ENCODE results near the gene SLC14A1. TPM values are rescaled to one million over a fixed set of nuclear protein-coding genes. Genes with fewer than 3 reads are reported as not detected.

Gene SLC14A1
- total and polyA plus RNA-seq, 2 of the 8 experiments (the other 6 are each of a cell fraction or from before 2014, with no cell fraction given), result 0.18 TPM; not detected in 1

DNA sequence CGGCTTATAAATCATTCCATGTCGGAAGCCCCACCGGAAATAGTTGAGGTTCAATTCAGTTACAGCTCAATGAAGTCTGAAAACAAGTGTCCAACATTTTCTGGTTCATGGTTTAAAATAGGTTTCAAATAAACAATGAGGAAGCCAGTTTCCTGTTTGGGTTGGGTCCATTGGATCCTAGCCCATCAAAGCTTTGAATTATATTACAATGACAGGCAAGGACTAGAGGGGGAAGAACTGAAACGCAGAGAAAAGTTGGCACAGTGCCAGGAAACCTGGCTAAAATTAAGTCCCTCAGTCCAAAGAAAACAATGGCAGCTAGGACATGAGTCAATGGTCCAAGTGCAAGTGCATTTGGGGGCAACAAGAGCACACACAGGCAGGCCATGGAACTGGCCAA, 32.0 kb downstream of the SLC14A1 start:
- H3K4ac ChIP-seq (replicated peaks; ENCODE audit: insufficient read length, low read depth, low read length), result no peak overlapping the region
- no peak overlapping the region for H3K23ac ChIP-seq (ENCODE audit: insufficient read length)
- peak overlapping the region; percentile 9; the same call in 1 of the 2 replicates for H2AK5ac ChIP-seq (ENCODE audit: low read depth, low read length)
- TF ChIP-seq RXRA (IDR thresholded peaks at IDR 0.05; ENCODE audit: insufficient read depth, low read depth, low read length), result no peak
- TF ChIP-seq SAP30 (IDR thresholded peaks at IDR 0.05; ENCODE audit: insufficient read depth, insufficient replicate concordance, low read length), result no peak
- TF ChIP-seq KDM5A (IDR thresholded peaks at IDR 0.05; ENCODE audit: low read length), result no peak
- no peak for TF ChIP-seq ZNF274 (IDR thresholded peaks at IDR 0.05; ENCODE audit: borderline replicate concordance, extremely low read depth, low read length)
- H4K91ac ChIP-seq (replicated peaks; ENCODE audit: insufficient read length, low read length), result peak overlapping the region; percentile 27
- peaks cover 2 to 26% (median 15%) of the 10 kb centered on the region in 4 experiments for H3K4me1 ChIP-seq (replicated peaks in 1 of 4; ENCODE audit: control insufficient read depth in 3 of 4, insufficient read depth in 4 of 4, low read length in 3 of 4)
- 75% methylated on average over 4 of the region's 4 CpGs; no CpG with 5 or more reads in 1 of the 2 experiments for whole genome bisulfite sequencing, 2 experiments (ENCODE audit: extremely low coverage in 1 of 2, insufficient coverage in 1 of 2, insufficient read length in 1 of 2, insufficient replicate concordance in 2 of 2, low coverage in 1 of 2, low lambda C conversion rate in 2 of 2, missing lambda C conversion rate in 1 of 2)
- peak overlapping the region; percentile 18; the same call in 1 of the 2 replicates for H2BK12ac ChIP-seq (ENCODE audit: low read depth, low read length)
- no peak for FAIRE-seq
- no peak overlapping the region for H3K4me3 ChIP-seq (ENCODE audit: extremely low read depth in 1 of 4, insufficient read depth in 2 of 4, low read depth in 3 of 4, low read length in 4 of 4)
- peak overlapping the region; percentile 13; the same call in 1 of the 2 replicates for H2BK15ac ChIP-seq (ENCODE audit: low read length)
- no peaks in the 10 kb centered on the region for H3K23me2 ChIP-seq (ENCODE audit: low read depth, low read length)
- no peak overlapping the region for H3K56ac ChIP-seq (replicated peaks; ENCODE audit: insufficient read length, low read depth, low read length)
- H3K14ac ChIP-seq (ENCODE audit: insufficient read length), result no peak overlapping the region
- H3K18ac ChIP-seq (ENCODE audit: extremely low read depth, low read length), result peak overlapping the region; percentile 42
- no peaks in the 10 kb centered on the region; a peak in 1 of 7 replicates for H3K27me3 ChIP-seq (replicated peaks in 1 of 4; ENCODE audit: control insufficient read depth in 3 of 4, extremely low read depth in 1 of 4, insufficient read depth in 3 of 4, low read length in 3 of 4)
- no peak overlapping the region for H4K8ac ChIP-seq (ENCODE audit: extremely low read depth, insufficient read depth, low read length)
- no peak overlapping the region for H3K27ac ChIP-seq (ENCODE audit: low read depth, low read length)
- no peak overlapping the region for H4K5ac ChIP-seq (ENCODE audit: insufficient read length, low read depth, low read length)
- peak overlapping the region; percentile 23; the same call in 1 of the 2 replicates for H2BK20ac ChIP-seq (ENCODE audit: low read length)
- no peaks in the 10 kb centered on the region for H3K36me3 ChIP-seq (ENCODE audit: control insufficient read depth in 2 of 4, insufficient read depth in 4 of 4, low read length in 3 of 4)
- H3K79me2 ChIP-seq (ENCODE audit: control insufficient read depth in 1 of 2, insufficient read depth in 2 of 2, low read length in 2 of 2), result no peaks in the 10 kb centered on the region
- H3K79me1 ChIP-seq (ENCODE audit: low read depth, low read length), result no peaks in the 10 kb centered on the region
- ChIA-PET CTCF (ENCODE audit: partially characterized antibody) (interaction anchor here (1.3 to 2.4 kb wide), 5 partner anchors 9 to 22 kb away, joined by 3 to 11 read pairs (median 5); no protein-coding TSS in a partner anchor), POLR2A (ENCODE audit: partially characterized antibody) (no interaction called here)
- H3K4me2 ChIP-seq (ENCODE audit: insufficient read depth in 1 of 2, low read depth in 2 of 2, low read length in 2 of 2), result no peak overlapping the region
- no peak overlapping the region for H2AFZ ChIP-seq (ENCODE audit: low read length)
- no peak overlapping the region; the same call in 1 of the 2 replicates for H2BK5ac ChIP-seq (ENCODE audit: low read depth, low read length)
- no peak overlapping the region for H3K9ac ChIP-seq (replicated peaks in 1 of 4; ENCODE audit: extremely low read depth in 1 of 4, low read depth in 3 of 4, low read length in 3 of 4)
- no peaks in the 10 kb centered on the region; a peak in 1 of 4 replicates for H3K9me3 ChIP-seq (ENCODE audit: insufficient read depth in 2 of 2, low read depth in 1 of 2, low read length in 1 of 2)
- peak overlapping the region; percentile 12 for H2BK120ac ChIP-seq (replicated peaks; ENCODE audit: low read depth, low read length)
- no peak for DNase-seq (ENCODE audit: low read depth in 1 of 2, low spot score in 2 of 2)
- H4K20me1 ChIP-seq (replicated peaks in 1 of 2; ENCODE audit: control insufficient read depth in 1 of 2, insufficient read depth in 2 of 2, low read length in 2 of 2), result no peaks in the 10 kb centered on the region
